ENCODE results near the gene HAPSTR1.

- TF ChIP-seq, protein P1, sequence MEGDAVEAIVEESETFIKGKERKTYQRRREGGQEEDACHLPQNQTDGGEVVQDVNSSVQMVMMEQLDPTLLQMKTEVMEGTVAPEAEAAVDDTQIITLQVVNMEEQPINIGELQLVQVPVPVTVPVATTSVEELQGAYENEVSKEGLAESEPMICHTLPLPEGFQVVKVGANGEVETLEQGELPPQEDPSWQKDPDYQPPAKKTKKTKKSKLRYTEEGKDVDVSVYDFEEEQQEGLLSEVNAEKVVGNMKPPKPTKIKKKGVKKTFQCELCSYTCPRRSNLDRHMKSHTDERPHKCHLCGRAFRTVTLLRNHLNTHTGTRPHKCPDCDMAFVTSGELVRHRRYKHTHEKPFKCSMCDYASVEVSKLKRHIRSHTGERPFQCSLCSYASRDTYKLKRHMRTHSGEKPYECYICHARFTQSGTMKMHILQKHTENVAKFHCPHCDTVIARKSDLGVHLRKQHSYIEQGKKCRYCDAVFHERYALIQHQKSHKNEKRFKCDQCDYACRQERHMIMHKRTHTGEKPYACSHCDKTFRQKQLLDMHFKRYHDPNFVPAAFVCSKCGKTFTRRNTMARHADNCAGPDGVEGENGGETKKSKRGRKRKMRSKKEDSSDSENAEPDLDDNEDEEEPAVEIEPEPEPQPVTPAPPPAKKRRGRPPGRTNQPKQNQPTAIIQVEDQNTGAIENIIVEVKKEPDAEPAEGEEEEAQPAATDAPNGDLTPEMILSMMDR (IDR thresholded peaks at IDR 0.05): no peak
- TF ChIP-seq POLR2A (IDR thresholded peaks at IDR 0.05): no peak
Observed at GRCh38 chr16:9042533-9042932, 48.9 kb upstream of the HAPSTR1 start.

Measured in body of pancreas (tissue), 4 donors.